HepG2 (cell line): ENCODE results near the gene TBCD. TPM values are rescaled to one million over a fixed set of nuclear protein-coding genes. Genes with fewer than 3 reads are reported as not detected.

ENCODE experiments used
- AHR ChIP-seq: IDR thresholded peaks from 2 replicates; pipeline ENCODE4 v1.6.1; 2018; ENCODE audit warnings: missing genetic modification reagents, missing compliant biosample characterization
- BCL6 ChIP-seq: IDR thresholded peaks from 2 replicates; pipeline ENCODE4 v1.6.1; 2016; ENCODE audit warnings: missing genetic modification reagents, missing compliant biosample characterization
- MAFF ChIP-seq: IDR thresholded peaks from 2 replicates; pipeline ENCODE4 v1.6.1; 2011; ENCODE audit warnings: low read depth, low read length, improper control_type of control experiment
- MYC ChIP-seq: sonication (generic); formaldehyde crosslinking; IDR thresholded peaks from 2 replicates; pipeline ENCODE4 v1.9.0; 2021; ENCODE audit warnings: missing genetic modification reagents, borderline replicate concordance
- ZNF605 ChIP-seq: sonication (generic); formaldehyde crosslinking; IDR thresholded peaks from 2 replicates; pipeline ENCODE4 v1.8.0; 2022; ENCODE audit warnings: mild to moderate bottlenecking, missing genetic modification reagents
- polyA plus RNA-seq, 8 experiments: library from polyadenylated mRNA; depleted of rRNA in 3 of 8; stranded (reverse) in 7 of 8; unstranded in 1 of 8; fragments of >200 nt; fragmentation: Illumina TruSeq in 4 of 8; extraction: Trizol in 4 of 8; gene quantifications; 2 replicates each; pipeline versions ENCODE4 v1.2.1 to v1.2.3, GENCODE V29; 2011 to 2016; ENCODE audit warnings: low read depth in 4 of 8, missing spikeins in 1 of 8, mixed read lengths in 1 of 8; ENCODE audit not compliant: insufficient read depth in 1 of 8
- total RNA-seq, 5 experiments: library from RNA; depleted of rRNA; stranded (reverse); fragments of >200 nt; fragmentation: Illumina TruSeq; extraction: Trizol; gene quantifications; 2 replicates each; pipeline ENCODE4 v1.2.3, GENCODE V29; 2016; ENCODE audit warnings: low read depth in 1 of 5
- TF ChIP-seq, protein P1 (sequence below): sonication (generic); formaldehyde crosslinking; IDR thresholded peaks from 2 replicates; pipeline ENCODE4; 2020; ENCODE audit warnings: missing genetic modification reagents, mild to moderate bottlenecking, borderline replicate concordance
- TF ChIP-seq, protein P2 (sequence below): sonication (generic); formaldehyde crosslinking; IDR thresholded peaks from 2 replicates; pipeline ENCODE4 v1.4.0; 2020; ENCODE audit warnings: missing genetic modification reagents
- TF ChIP-seq, protein P3 (sequence below): IDR thresholded peaks from 2 replicates; pipeline ENCODE4 v1.6.1; 2016; ENCODE audit warnings: missing compliant biosample characterization, missing genetic modification reagents, borderline replicate concordance
- TF ChIP-seq, protein P4 (sequence below): sonication (generic); formaldehyde crosslinking; IDR thresholded peaks from 2 replicates; pipeline ENCODE4 v1.5.0; 2020; ENCODE audit warnings: missing genetic modification reagents
- TF ChIP-seq, protein P5 (sequence below): sonication (generic); formaldehyde crosslinking; IDR thresholded peaks from 2 replicates; pipeline ENCODE4 v1.8.1; 2023; ENCODE audit warnings: missing genetic modification reagents, mild to moderate bottlenecking, borderline replicate concordance
- TF ChIP-seq, protein P6 (sequence below): sonication (generic); formaldehyde crosslinking; IDR thresholded peaks from 2 replicates; pipeline ENCODE4 v1.4.0; 2020; ENCODE audit warnings: missing genetic modification reagents, mild to moderate bottlenecking, borderline replicate concordance
- TF ChIP-seq, protein P7 (sequence below): sonication (generic); formaldehyde crosslinking; IDR thresholded peaks from 2 replicates; pipeline ENCODE4 v1.4.0; 2020; ENCODE audit warnings: missing genetic modification reagents

Gene TBCD
- total and polyA plus RNA-seq, 2 of the 13 experiments (the other 11 are each of a cell fraction or from before 2014, with no cell fraction given) = 33.9 to 54.8 TPM

DNA sequence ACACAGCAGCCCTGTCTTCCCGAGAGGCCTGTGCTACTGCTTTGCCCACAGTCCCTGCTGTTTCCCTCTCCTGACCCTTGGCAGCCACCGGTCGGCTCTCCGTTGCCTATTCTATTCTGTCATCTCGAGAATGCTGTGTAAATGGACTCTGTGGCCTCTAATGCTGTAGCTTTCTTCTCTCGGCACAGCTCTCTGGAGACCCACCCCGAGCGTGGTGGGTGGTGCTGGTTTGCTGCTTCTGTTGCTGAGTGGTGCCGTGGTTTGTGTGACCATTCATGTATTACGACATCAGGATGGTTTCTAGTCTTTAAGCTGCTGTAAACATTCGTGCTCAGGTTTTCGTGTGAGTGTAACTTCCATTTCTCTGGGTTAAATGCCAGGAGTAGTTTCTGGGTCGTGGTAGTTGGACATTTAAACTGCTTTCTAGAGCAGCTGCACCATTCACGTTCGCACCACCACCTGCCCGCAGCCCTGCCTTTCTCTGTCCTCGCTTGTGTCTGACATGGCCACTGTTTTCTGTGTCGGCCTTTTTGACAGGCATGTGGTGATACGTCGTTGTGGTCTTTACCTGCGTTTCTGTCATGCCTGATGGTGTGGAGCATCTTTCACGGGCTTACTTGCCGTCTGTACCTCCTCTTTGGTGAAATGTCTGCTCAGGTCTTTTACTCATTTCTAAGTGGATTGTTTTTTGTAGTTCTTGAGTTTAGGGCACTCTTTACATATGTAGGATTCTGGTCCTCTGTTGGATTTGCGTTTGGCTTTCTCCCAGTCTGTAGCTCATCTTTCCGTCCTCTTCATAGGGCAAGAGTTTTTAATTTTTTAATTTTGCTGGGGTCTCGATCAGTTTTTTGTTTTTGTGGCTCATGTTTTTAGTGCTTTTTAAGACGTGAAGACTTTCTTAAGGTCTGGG is 135.6 kb downstream of the TBCD start (continued):
- TF ChIP-seq, protein P1, sequence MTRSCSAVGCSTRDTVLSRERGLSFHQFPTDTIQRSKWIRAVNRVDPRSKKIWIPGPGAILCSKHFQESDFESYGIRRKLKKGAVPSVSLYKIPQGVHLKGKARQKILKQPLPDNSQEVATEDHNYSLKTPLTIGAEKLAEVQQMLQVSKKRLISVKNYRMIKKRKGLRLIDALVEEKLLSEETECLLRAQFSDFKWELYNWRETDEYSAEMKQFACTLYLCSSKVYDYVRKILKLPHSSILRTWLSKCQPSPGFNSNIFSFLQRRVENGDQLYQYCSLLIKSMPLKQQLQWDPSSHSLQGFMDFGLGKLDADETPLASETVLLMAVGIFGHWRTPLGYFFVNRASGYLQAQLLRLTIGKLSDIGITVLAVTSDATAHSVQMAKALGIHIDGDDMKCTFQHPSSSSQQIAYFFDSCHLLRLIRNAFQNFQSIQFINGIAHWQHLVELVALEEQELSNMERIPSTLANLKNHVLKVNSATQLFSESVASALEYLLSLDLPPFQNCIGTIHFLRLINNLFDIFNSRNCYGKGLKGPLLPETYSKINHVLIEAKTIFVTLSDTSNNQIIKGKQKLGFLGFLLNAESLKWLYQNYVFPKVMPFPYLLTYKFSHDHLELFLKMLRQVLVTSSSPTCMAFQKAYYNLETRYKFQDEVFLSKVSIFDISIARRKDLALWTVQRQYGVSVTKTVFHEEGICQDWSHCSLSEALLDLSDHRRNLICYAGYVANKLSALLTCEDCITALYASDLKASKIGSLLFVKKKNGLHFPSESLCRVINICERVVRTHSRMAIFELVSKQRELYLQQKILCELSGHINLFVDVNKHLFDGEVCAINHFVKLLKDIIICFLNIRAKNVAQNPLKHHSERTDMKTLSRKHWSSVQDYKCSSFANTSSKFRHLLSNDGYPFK = 0 out of 2 replicates have a peak, but pooled peaks have one; percentile 21
- TF ChIP-seq, protein P2, sequence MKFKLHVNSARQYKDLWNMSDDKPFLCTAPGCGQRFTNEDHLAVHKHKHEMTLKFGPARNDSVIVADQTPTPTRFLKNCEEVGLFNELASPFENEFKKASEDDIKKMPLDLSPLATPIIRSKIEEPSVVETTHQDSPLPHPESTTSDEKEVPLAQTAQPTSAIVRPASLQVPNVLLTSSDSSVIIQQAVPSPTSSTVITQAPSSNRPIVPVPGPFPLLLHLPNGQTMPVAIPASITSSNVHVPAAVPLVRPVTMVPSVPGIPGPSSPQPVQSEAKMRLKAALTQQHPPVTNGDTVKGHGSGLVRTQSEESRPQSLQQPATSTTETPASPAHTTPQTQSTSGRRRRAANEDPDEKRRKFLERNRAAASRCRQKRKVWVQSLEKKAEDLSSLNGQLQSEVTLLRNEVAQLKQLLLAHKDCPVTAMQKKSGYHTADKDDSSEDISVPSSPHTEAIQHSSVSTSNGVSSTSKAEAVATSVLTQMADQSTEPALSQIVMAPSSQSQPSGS (CRISPR knock-in tag) = 0 out of 2 replicates have a peak, but pooled peaks have one; percentile 23
- TF ChIP-seq BCL6 (peak; percentile 71), MYC (peak; percentile 34; the same call in 1 of the 2 replicates), MAFF (no peak), AHR (CRISPR knock-in tag) (0 out of 2 replicates have a peak, but pooled peaks have one; percentile 25), ZNF605 (CRISPR knock-in tag) (0 out of 2 replicates have a peak, but pooled peaks have one; percentile 20)
- TF ChIP-seq, protein P3, sequence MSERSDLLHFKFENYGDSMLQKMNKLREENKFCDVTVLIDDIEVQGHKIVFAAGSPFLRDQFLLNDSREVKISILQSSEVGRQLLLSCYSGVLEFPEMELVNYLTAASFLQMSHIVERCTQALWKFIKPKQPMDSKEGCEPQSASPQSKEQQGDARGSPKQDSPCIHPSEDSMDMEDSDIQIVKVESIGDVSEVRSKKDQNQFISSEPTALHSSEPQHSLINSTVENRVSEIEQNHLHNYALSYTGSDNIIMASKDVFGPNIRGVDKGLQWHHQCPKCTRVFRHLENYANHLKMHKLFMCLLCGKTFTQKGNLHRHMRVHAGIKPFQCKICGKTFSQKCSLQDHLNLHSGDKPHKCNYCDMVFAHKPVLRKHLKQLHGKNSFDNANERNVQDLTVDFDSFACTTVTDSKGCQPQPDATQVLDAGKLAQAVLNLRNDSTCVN (CRISPR knock-in tag) = peak; percentile 9; the same call in 1 of the 2 replicates
- TF ChIP-seq, protein P4, sequence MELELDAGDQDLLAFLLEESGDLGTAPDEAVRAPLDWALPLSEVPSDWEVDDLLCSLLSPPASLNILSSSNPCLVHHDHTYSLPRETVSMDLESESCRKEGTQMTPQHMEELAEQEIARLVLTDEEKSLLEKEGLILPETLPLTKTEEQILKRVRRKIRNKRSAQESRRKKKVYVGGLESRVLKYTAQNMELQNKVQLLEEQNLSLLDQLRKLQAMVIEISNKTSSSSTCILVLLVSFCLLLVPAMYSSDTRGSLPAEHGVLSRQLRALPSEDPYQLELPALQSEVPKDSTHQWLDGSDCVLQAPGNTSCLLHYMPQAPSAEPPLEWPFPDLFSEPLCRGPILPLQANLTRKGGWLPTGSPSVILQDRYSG (CRISPR knock-in tag) = no peak
- TF ChIP-seq, protein P5, sequence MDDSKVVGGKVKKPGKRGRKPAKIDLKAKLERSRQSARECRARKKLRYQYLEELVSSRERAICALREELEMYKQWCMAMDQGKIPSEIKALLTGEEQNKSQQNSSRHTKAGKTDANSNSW (CRISPR knock-in tag) = no peak
- TF ChIP-seq, protein P6, sequence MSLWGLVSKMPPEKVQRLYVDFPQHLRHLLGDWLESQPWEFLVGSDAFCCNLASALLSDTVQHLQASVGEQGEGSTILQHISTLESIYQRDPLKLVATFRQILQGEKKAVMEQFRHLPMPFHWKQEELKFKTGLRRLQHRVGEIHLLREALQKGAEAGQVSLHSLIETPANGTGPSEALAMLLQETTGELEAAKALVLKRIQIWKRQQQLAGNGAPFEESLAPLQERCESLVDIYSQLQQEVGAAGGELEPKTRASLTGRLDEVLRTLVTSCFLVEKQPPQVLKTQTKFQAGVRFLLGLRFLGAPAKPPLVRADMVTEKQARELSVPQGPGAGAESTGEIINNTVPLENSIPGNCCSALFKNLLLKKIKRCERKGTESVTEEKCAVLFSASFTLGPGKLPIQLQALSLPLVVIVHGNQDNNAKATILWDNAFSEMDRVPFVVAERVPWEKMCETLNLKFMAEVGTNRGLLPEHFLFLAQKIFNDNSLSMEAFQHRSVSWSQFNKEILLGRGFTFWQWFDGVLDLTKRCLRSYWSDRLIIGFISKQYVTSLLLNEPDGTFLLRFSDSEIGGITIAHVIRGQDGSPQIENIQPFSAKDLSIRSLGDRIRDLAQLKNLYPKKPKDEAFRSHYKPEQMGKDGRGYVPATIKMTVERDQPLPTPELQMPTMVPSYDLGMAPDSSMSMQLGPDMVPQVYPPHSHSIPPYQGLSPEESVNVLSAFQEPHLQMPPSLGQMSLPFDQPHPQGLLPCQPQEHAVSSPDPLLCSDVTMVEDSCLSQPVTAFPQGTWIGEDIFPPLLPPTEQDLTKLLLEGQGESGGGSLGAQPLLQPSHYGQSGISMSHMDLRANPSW (CRISPR knock-in tag) = no peak
- TF ChIP-seq, protein P7, sequence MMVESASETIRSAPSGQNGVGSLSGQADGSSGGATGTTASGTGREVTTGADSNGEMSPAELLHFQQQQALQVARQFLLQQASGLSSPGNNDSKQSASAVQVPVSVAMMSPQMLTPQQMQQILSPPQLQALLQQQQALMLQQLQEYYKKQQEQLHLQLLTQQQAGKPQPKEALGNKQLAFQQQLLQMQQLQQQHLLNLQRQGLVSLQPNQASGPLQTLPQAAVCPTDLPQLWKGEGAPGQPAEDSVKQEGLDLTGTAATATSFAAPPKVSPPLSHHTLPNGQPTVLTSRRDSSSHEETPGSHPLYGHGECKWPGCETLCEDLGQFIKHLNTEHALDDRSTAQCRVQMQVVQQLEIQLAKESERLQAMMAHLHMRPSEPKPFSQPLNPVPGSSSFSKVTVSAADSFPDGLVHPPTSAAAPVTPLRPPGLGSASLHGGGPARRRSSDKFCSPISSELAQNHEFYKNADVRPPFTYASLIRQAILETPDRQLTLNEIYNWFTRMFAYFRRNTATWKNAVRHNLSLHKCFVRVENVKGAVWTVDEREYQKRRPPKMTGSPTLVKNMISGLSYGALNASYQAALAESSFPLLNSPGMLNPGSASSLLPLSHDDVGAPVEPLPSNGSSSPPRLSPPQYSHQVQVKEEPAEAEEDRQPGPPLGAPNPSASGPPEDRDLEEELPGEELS (CRISPR knock-in tag) = peak; percentile 61
